ENCODE data around the gene SOCS2.
A peak's percentile ranks its signal among the peaks of the same experiment; 100 is the strongest.

DNA sequence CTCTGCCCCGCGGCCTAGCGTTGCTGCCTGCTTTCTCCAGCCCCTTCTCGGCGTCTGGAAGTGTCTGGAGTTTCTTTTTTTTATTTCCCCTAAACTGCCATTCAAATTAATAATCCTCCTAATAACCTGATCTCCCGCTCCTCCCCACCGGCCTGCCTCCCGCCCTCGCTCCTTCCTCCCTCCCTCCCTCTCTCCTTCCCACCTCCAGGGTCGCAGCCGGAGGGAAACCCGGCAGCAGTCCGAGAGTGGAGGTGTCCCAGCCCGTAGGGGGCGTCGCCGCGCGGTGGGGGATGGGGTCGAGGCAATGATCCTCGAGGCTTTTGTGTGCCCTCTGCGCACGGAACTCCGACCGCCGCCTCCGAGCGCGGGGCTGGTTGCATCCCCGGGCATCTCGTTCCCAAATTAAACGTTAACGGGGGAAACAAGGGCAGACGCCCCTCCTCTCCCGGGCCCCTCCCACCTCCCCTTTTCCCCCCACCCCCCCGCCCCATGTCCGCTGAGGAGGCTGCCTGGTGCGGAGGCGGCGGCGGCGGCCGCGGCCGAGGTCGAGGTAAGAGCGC is 1.0 kb upstream of the SOCS2 start:
- TF ChIP-seq, protein P1, sequence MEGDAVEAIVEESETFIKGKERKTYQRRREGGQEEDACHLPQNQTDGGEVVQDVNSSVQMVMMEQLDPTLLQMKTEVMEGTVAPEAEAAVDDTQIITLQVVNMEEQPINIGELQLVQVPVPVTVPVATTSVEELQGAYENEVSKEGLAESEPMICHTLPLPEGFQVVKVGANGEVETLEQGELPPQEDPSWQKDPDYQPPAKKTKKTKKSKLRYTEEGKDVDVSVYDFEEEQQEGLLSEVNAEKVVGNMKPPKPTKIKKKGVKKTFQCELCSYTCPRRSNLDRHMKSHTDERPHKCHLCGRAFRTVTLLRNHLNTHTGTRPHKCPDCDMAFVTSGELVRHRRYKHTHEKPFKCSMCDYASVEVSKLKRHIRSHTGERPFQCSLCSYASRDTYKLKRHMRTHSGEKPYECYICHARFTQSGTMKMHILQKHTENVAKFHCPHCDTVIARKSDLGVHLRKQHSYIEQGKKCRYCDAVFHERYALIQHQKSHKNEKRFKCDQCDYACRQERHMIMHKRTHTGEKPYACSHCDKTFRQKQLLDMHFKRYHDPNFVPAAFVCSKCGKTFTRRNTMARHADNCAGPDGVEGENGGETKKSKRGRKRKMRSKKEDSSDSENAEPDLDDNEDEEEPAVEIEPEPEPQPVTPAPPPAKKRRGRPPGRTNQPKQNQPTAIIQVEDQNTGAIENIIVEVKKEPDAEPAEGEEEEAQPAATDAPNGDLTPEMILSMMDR (IDR thresholded peaks at IDR 0.05; ENCODE audit: control extremely low read depth in 1 of 3, insufficient read depth in 1 of 3, low read depth in 1 of 3, low read length in 3 of 3) = peak; percentile 38 to 50 (median 40)
- TF ChIP-seq POLR2A (IDR thresholded peaks at IDR 0.05; ENCODE audit: control extremely low read depth in 1 of 2, low read depth in 2 of 2, low read length in 2 of 2) (peak in 1 of 2 experiments; percentile 29; a peak in 2 of 3 replicates), CHD2 (IDR thresholded peaks at IDR 0.05; ENCODE audit: low read length) (no peak), JUN (IDR thresholded peaks at IDR 0.05; ENCODE audit: low read depth, low read length) (no peak), ZNF274 (IDR thresholded peaks at IDR 0.05; ENCODE audit: borderline replicate concordance, extremely low read depth, low read length) (no peak), SP1 (IDR thresholded peaks at IDR 0.05; ENCODE audit: low read depth, low read length) (peak; percentile 32; the same call in 1 of the 2 replicates), CBX5 (IDR thresholded peaks at IDR 0.05; ENCODE audit: low read depth, low read length) (no peak), POLR2AphosphoS5 (IDR thresholded peaks at IDR 0.05; ENCODE audit: low read depth, low read length) (0 out of 2 replicates have a peak, but pooled peaks have one; percentile 17), ASH2L (IDR thresholded peaks at IDR 0.05; ENCODE audit: low read length) (no peak), EGR1 (IDR thresholded peaks at IDR 0.05; ENCODE audit: borderline replicate concordance, low read depth, low read length) (peak; percentile 59; the same call in 1 of the 2 replicates), TAF1 (IDR thresholded peaks at IDR 0.05; ENCODE audit: low read depth, low read length) (peak; percentile 44), GABPA (IDR thresholded peaks at IDR 0.05; ENCODE audit: borderline replicate concordance, insufficient read depth, low read length) (no peak)
- TF ChIP-seq, protein P2, sequence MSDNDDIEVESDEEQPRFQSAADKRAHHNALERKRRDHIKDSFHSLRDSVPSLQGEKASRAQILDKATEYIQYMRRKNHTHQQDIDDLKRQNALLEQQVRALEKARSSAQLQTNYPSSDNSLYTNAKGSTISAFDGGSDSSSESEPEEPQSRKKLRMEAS (IDR thresholded peaks at IDR 0.05) = peak; percentile 67
